Endothelial cell of coronary artery (primary cell): ENCODE data around the gene CBY3. TPM values are rescaled to one million over a fixed set of nuclear protein-coding genes. Genes with fewer than 3 reads are reported as not detected.

Experiments
- total RNA-seq: library from RNA; depleted of rRNA; stranded (reverse); fragments of >200 nt; gene quantifications from 2 replicates; pipeline ENCODE4 v1.2.3, GENCODE V29; 2014

CBY3 gene
- 0.09 and 0.18 TPM in 2 replicates for total RNA-seq

DNA sequence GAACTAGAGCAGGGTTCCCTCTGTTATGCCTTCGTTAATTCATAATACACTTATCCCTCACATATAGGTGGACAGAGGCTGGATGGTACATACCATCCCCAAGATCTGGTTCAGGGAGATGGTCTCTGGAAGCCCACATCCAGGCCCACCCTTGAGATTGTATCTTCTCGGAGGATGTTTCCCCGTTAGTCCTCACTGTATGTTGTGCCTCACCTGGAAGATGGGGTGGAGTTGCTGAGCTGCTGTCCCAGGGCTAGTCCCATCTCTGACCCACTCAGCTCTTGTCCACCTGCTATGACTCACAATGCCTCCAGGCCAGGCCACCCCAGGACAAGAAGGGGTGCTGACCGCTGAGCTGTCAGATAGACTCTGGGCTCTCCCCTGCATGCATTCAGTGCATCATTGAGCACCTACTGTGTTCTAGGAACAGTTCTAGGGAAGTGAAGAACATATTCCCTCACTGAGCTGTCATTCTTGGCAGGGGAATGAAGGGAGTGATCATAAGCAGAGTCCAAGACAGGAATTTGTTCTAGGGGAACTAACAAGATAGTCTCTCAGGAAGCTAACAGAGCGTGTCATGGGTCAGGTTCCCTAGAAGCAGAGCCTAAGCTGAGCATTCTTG is at the start of gene CBY3:
Gene CBY3, minus strand, starts transcription at position 255 of the 622 bp plus-strand sequence. Its CDS starts 116 bp downstream, at position 139.

DNA sequence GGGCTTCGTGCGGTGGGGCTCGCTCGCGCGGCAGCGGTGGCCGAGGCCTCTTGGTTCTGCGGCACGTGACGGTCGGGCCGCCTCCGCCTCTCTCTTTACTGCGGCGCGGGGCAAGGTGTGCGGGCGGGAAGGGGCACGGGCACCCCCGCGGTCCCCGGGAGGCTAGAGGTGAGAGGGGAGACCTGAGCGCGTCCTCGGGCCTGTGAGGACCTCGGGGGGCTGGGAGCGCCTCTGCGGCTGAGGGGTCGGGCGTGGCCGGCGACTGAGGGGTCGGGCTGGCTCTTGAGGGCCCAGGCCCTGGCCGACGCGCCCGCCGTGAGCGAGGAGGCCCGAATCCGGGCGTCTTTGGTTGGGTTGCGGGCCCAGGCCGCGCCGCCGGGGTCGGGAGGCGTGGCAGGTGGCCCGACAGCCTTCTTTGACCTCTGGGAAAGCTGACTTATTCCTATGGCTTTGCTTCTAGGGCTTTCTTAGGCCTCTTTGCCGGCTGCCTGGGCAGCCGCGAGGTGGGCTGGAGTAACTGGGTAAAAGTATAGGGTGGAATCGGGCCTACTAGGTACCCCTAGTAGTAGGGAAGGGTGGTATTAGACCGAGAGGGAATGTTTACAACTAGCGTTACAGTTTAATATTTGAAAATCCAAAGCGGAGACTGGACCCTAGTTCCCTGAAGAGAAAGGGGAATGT is 18.2 kb upstream of the CBY3 start, which contains the start of gene CANX:
Gene CANX, plus strand, starts transcription at position 33 of the 681 bp plus-strand sequence. CDS start 6,715 bp downstream, outside the sequence.

Other genes starting within 250 kb of the CBY3 start
- 40.1 and 65.0 TPM in 2 replicates for gene RUFY1, start 130.5 kb downstream of the CBY3 start, total RNA-seq
- 864 and 891 TPM in 2 replicates for gene HNRNPH1, start 57.4 kb downstream of the CBY3 start, total RNA-seq
- gene CANX, start 17.9 kb upstream of the CBY3 start, total RNA-seq, result 661 and 812 TPM in 2 replicates
- 5.6 and 8.0 TPM in 2 replicates for gene MAML1, start 51.8 kb upstream of the CBY3 start, total RNA-seq
- 1.1 and 1.2 TPM in 2 replicates for gene LTC4S, start 113.0 kb upstream of the CBY3 start, total RNA-seq
- 130 and 211 TPM in 2 replicates for gene MGAT4B, start 125.8 kb upstream of the CBY3 start, total RNA-seq
- gene SQSTM1, start 139.9 kb upstream of the CBY3 start, total RNA-seq, result 355 and 525 TPM in 2 replicates
- 10.2 and 17.2 TPM in 2 replicates for gene MRNIP, start 177.8 kb upstream of the CBY3 start, total RNA-seq
- 46.2 and 64.1 TPM in 2 replicates for gene TBC1D9B, start 226.9 kb upstream of the CBY3 start, total RNA-seq